Endothelial cell of umbilical vein (primary cell): Measurements from ENCODE around the gene MAF. TPM values are rescaled to one million over a fixed set of nuclear protein-coding genes. Genes with fewer than 3 reads are reported as not detected.

ENCODE experiments used
- BruUV-seq: library from RNA; stranded (reverse); fragments of 400-500 nt; replicated peaks from 2 replicates; lab custom pipeline; 2021; lab: Mats Ljungman, UMichigan
- CTCF ChIA-PET: fragments of 300-600, 350-600 bp; sonication (Branson Sonifier 250); formaldehyde crosslinking; loops from one replicate; lab custom pipeline; 2021; ENCODE audit warnings: antibody characterized with exemption, inconsistent platforms; lab: Charles Lee
- POLR2A ChIA-PET: fragments of 300-600, 350-600 bp; sonication (Branson Sonifier 250); formaldehyde crosslinking; loops from one replicate; lab custom pipeline; 2021; ENCODE audit warnings: antibody characterized with exemption, inconsistent platforms; lab: Charles Lee
- DNase-seq: peaks from one replicate; pipeline ENCODE4 v3.0.0-alpha.2; 2011; ENCODE audit warnings: low read depth, low spot score
- FAIRE-seq: peaks from 2 replicates; lab custom pipeline; 2011; peaks lifted over from hg19 to GRCh38; lab: Jason Lieb, UNC
- H2AFZ ChIP-seq: 2 replicates; pipeline ENCODE4 v1.6.0; 2012; ENCODE audit warnings: low read depth, low read length, control low read depth, inconsistent platforms
- H3K27ac ChIP-seq: 2 replicates; pipeline ENCODE4 v1.5.1; 2011; ENCODE audit warnings: low read depth, mild to moderate bottlenecking, control low read depth, low read length, moderate library complexity; ENCODE audit not compliant: insufficient read depth
- H3K27me3 ChIP-seq, 2 experiments: 2 replicates each; pipeline versions ENCODE4 v1.6.0 to v1.6.1; 2011; ENCODE audit warnings: low read length in 2 of 2, mixed read lengths in 1 of 2; ENCODE audit not compliant: control insufficient read depth in 2 of 2, insufficient read depth in 2 of 2
- H3K36me3 ChIP-seq, 2 experiments: 2 replicates in 1 of 2; 3 replicates in 1 of 2; pipeline ENCODE4 v1.5.1; 2011; ENCODE audit warnings: low read length in 2 of 2, mild to moderate bottlenecking in 1 of 2, moderate library complexity in 1 of 2; ENCODE audit not compliant: control insufficient read depth in 2 of 2, insufficient read depth in 2 of 2; ENCODE audit errors: extremely low read depth in 1 of 2
- H3K4me1 ChIP-seq: 3 replicates; pipeline ENCODE4 v1.5.1; 2011; ENCODE audit warnings: mild to moderate bottlenecking, low read length; ENCODE audit not compliant: control insufficient read depth, insufficient read depth; ENCODE audit errors: extremely low read depth
- H3K4me2 ChIP-seq: 2 replicates; pipeline ENCODE4 v1.6.1; 2011; ENCODE audit warnings: low read length, control low read depth, mixed read lengths; ENCODE audit not compliant: insufficient read depth
- H3K4me3 ChIP-seq, 3 experiments: fragments of 200-600 bp in 1 of 3; sonication (generic), shearing (Covaris generic) in 1 of 3; replicated peaks in 1 of 3; 2 replicates each; pipeline ENCODE4 v1.5.1; 2011 to 2016; ENCODE audit warnings: control low read depth in 3 of 3, low read length in 3 of 3, mild to moderate bottlenecking in 2 of 3, inconsistent platforms in 1 of 3, low read depth in 1 of 3, moderate library complexity in 1 of 3; ENCODE audit not compliant: insufficient read depth in 1 of 3
- H3K79me2 ChIP-seq: 2 replicates; pipeline ENCODE4 v1.6.0; 2012; ENCODE audit warnings: low read length, inconsistent platforms; ENCODE audit not compliant: control insufficient read depth, insufficient read depth
- H3K9ac ChIP-seq: replicated peaks from 2 replicates; pipeline ENCODE3; 2011; ENCODE audit warnings: low read length, control low read depth; ENCODE audit not compliant: insufficient read depth; ENCODE audit errors: extremely low read depth
- H3K9me1 ChIP-seq: replicated peaks from 3 replicates; pipeline ENCODE4 v1.6.0; 2011; ENCODE audit warnings: mild to moderate bottlenecking, low read length; ENCODE audit not compliant: control insufficient read depth, insufficient read depth; ENCODE audit errors: extremely low read depth
- H3K9me3 ChIP-seq: replicated peaks from 2 replicates; pipeline ENCODE4 v1.5.1; 2012; ENCODE audit warnings: low read length, inconsistent platforms; ENCODE audit not compliant: control insufficient read depth, insufficient read depth
- H4K20me1 ChIP-seq: replicated peaks from 2 replicates; pipeline ENCODE3; 2011; ENCODE audit warnings: mild to moderate bottlenecking, low read length; ENCODE audit not compliant: control insufficient read depth, insufficient read depth; ENCODE audit errors: extremely low read depth
- EZH2 ChIP-seq: IDR thresholded peaks from 2 replicates; pipeline ENCODE4 v1.6.1; 2012; ENCODE audit warnings: borderline replicate concordance, low read depth, mild to moderate bottlenecking, moderate library complexity, low read length, inconsistent platforms; ENCODE audit not compliant: severe bottlenecking
- GATA2 ChIP-seq: IDR thresholded peaks from 2 replicates; pipeline ENCODE4 v1.7.0; 2011; ENCODE audit warnings: low read depth, mild to moderate bottlenecking, moderate library complexity, mixed read lengths, low read length; ENCODE audit not compliant: insufficient read length, insufficient read depth
- JUN ChIP-seq: IDR thresholded peaks from 2 replicates; pipeline ENCODE4 v1.6.1; 2011; ENCODE audit warnings: borderline replicate concordance, low read depth; ENCODE audit not compliant: insufficient read length, insufficient read depth
- MYC ChIP-seq: IDR thresholded peaks from one replicate; pipeline ENCODE4 v1.6.1; 2011; ENCODE audit warnings: mild to moderate bottlenecking, low read depth, low read length
- POLR2A ChIP-seq: IDR thresholded peaks from 2 replicates; pipeline ENCODE4 v1.6.1; 2012; ENCODE audit warnings: low read depth, mild to moderate bottlenecking, control low read depth, low read length
- POLR2AphosphoS5 ChIP-seq: IDR thresholded peaks from 2 replicates; pipeline ENCODE4 v1.6.1; 2012; ENCODE audit warnings: low read depth, mild to moderate bottlenecking, control low read depth, low read length, moderate library complexity; ENCODE audit not compliant: insufficient read depth
- dilution Hi-C: fragments of 300-500 bp; cut with MboI; formaldehyde crosslinking; loops from one replicate; pipeline ENCODE4 v1.15.0; 2019; ENCODE audit warnings: low sequenced_read_pairs; ENCODE audit not compliant: extremely low pct_ligation_motif_present
- intact Hi-C: fragments of 100-400 bp; cut with micrococcal nuclease; formaldehyde crosslinking; loops from one replicate; pipeline ENCODE4 v1.10.0; 2022
- polyA plus RNA-seq, 4 experiments: library from polyadenylated mRNA; depleted of rRNA in 3 of 4; stranded (reverse) in 3 of 4; unstranded in 1 of 4; fragments of >200 nt; gene quantifications; 2 replicates each; pipeline versions ENCODE4 v1.2.1 to v1.2.3, GENCODE V29; 2011 to 2012; ENCODE audit warnings: missing spikeins in 1 of 4
- total RNA-seq: library from RNA; stranded (reverse); gene quantifications from 2 replicates; pipeline ENCODE4 v1.2.3, GENCODE V29; 2021
- TF ChIP-seq, protein P1 (sequence below), 2 donors: IDR thresholded peaks; 1 replicate in 1 of 2; 2 replicates in 1 of 2; pipeline ENCODE4 v1.5.1; 2011; ENCODE audit warnings: low read length in 2 of 2, mild to moderate bottlenecking in 2 of 2, moderate library complexity in 2 of 2, control low read depth in 1 of 2, inconsistent platforms in 1 of 2, low read depth in 1 of 2; ENCODE audit not compliant: insufficient read depth in 1 of 2; ENCODE audit errors: extremely low read depth in 1 of 2

MAF gene
- total and polyA plus RNA-seq, 2 donors (not counting 3 experiments of a cell fraction or from before 2014, with no cell fraction given): 0.04 to 0.33 TPM

DNA sequence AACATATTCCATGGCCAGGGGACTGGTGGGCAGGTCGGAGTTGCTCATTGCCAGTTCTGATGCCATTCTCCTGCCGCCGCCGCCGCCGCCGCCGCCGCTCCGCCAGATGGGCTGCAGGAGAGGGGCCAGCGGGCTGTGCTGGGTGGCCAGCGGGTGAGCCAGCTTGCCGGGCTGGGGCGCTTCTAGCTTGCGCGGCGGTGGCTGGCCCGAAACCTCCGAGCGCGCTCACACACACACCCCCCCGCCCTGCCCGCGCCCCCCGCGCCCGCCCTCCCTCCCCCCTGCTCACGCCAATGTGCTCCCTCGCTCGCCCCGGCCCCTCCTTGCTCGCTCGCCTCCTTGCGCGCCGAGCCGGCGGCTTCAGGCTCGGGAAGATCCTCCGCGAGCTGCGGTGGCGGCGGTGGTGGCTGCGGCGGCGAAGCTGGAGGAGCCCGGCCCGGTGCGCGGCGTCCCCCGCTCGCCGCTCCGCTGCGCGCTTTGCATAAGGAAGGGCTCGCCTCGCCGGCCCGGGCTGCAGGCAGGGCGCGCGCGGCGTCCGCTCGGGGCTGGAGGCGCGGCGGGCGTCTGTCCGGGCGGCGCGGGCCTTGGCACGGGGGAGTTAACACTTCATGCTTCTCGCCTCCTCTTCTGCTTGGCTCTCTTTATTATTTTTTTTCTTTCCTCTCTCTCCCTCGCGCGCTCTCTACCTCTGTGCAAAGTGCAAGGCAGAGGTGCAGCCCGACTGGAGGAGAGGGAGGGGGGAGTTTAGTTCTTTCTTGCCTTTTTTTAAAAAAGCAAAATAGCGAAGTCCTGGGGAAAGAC lies 500 bp downstream of the MAF start:
- no peaks in the 10 kb centered on the region for H3K4me1 ChIP-seq
- peaks cover 22 to 33% of the 10 kb centered on the region in 2 experiments for H3K27me3 ChIP-seq
- H3K4me3 ChIP-seq: peak overlapping the region in 2 of 3 experiments; percentile 35 to 51
- BruUV-seq: no TSS peak
- no peaks in the 10 kb centered on the region for H3K9me1 ChIP-seq
- no peaks in the 10 kb centered on the region for H4K20me1 ChIP-seq
- no peaks in the 10 kb centered on the region for H3K36me3 ChIP-seq
- H3K9me3 ChIP-seq: no peaks in the 10 kb centered on the region
- POLR2A ChIA-PET: no interaction called here
- dilution Hi-C loops: no loop called here
- CTCF ChIA-PET: interaction anchor here (2.7 kb wide), 1 partner anchor 866 kb away, joined by 19 read pairs; no protein-coding TSS in a partner anchor
- TF ChIP-seq JUN (no peak), POLR2AphosphoS5 (no peak), GATA2 (no peak), MYC (no peak), EZH2 (no peak), POLR2A (no peak)
- TF ChIP-seq, protein P1, sequence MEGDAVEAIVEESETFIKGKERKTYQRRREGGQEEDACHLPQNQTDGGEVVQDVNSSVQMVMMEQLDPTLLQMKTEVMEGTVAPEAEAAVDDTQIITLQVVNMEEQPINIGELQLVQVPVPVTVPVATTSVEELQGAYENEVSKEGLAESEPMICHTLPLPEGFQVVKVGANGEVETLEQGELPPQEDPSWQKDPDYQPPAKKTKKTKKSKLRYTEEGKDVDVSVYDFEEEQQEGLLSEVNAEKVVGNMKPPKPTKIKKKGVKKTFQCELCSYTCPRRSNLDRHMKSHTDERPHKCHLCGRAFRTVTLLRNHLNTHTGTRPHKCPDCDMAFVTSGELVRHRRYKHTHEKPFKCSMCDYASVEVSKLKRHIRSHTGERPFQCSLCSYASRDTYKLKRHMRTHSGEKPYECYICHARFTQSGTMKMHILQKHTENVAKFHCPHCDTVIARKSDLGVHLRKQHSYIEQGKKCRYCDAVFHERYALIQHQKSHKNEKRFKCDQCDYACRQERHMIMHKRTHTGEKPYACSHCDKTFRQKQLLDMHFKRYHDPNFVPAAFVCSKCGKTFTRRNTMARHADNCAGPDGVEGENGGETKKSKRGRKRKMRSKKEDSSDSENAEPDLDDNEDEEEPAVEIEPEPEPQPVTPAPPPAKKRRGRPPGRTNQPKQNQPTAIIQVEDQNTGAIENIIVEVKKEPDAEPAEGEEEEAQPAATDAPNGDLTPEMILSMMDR (IDR thresholded peaks at IDR 0.05; ENCODE audit: extremely low read depth in 1 of 2, insufficient read depth in 1 of 2, low read depth in 1 of 2, low read length in 2 of 2): no peak
- no peak overlapping the region for H3K9ac ChIP-seq
- H2AFZ ChIP-seq: peak overlapping the region; percentile 6
- peak overlapping the region; percentile 78 for H3K4me2 ChIP-seq
- H3K27ac ChIP-seq: no peak overlapping the region
- no peaks in the 10 kb centered on the region for H3K79me2 ChIP-seq
- DNase-seq: no peak
- FAIRE-seq: no peak
- intact Hi-C loops: loop anchor here (5.0 kb wide), 2 partner anchors 927 to 1363 kb away; no protein-coding TSS in a partner anchor
